ENCODE data around the gene AMPD3.

GRCh38 chr11:10461276-10461790 is 6.3 kb downstream of the AMPD3 start:
- TF ChIP-seq CTCF (IDR thresholded peaks at IDR 0.05) = no peak
- TF ChIP-seq POLR2A (IDR thresholded peaks at IDR 0.05) = no peak

Data from uterus (tissue), 2 donors.